ENCODE measurements around the gene HMCN1.

DNA sequence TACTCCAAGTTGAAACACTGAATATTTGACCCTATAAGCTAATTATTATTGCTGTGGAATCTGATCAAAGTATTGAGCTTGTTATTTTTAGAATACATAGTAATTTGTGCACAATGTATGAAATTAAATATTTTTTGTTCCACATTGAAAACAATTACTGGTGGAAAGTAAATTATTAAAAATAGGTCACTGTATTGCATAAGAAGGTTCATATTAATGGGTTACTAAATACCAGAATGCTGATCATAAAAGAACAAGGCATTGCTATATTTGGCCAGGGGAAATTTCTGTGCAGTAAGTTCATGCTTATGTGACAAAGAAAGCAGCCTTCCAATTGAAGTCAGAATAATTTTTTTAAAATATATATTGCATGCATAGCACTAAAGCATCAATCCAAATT lies 481.4 kb downstream of the HMCN1 start:
- TF ChIP-seq, protein P1, sequence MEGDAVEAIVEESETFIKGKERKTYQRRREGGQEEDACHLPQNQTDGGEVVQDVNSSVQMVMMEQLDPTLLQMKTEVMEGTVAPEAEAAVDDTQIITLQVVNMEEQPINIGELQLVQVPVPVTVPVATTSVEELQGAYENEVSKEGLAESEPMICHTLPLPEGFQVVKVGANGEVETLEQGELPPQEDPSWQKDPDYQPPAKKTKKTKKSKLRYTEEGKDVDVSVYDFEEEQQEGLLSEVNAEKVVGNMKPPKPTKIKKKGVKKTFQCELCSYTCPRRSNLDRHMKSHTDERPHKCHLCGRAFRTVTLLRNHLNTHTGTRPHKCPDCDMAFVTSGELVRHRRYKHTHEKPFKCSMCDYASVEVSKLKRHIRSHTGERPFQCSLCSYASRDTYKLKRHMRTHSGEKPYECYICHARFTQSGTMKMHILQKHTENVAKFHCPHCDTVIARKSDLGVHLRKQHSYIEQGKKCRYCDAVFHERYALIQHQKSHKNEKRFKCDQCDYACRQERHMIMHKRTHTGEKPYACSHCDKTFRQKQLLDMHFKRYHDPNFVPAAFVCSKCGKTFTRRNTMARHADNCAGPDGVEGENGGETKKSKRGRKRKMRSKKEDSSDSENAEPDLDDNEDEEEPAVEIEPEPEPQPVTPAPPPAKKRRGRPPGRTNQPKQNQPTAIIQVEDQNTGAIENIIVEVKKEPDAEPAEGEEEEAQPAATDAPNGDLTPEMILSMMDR (IDR thresholded peaks at IDR 0.05): no peak
- TF ChIP-seq POLR2A (IDR thresholded peaks at IDR 0.05): no peak
